Hepatocyte (in vitro differentiated cells): ENCODE results near the gene CBX2. TPM values are rescaled to one million over a fixed set of nuclear protein-coding genes. Genes with fewer than 3 reads are reported as not detected.

ENCODE experiments used
- DNase-seq: peaks from one replicate; pipeline ENCODE4 v3.0.0-alpha.2; 2016; ENCODE audit warnings: low spot score
- H2AFZ ChIP-seq: fragments of 200-600 bp; sonication (generic); 2 replicates; pipeline ENCODE4 v1.6.0; 2016; ENCODE audit warnings: antibody characterized with exemption, mild to moderate bottlenecking
- H3K27ac ChIP-seq: fragments of 200-600 bp; sonication (generic); 2 replicates; pipeline ENCODE4 v1.5.1; 2016; ENCODE audit warnings: mild to moderate bottlenecking
- H3K27me3 ChIP-seq: fragments of 200-600 bp; sonication (generic); 2 replicates; pipeline ENCODE4 v1.6.1; 2016
- H3K36me3 ChIP-seq: fragments of 200-600 bp; sonication (generic); replicated peaks from 2 replicates; pipeline ENCODE4 v1.5.1; 2016; ENCODE audit warnings: low read depth; ENCODE audit not compliant: insufficient read depth
- H3K4me1 ChIP-seq: fragments of 200-600 bp; sonication (generic); 2 replicates; pipeline ENCODE4 v1.5.1; 2016; ENCODE audit warnings: mild to moderate bottlenecking, moderate library complexity; ENCODE audit not compliant: insufficient read depth
- H3K4me2 ChIP-seq: fragments of 200-600 bp; sonication (generic); 2 replicates; pipeline ENCODE4 v1.6.0; 2016
- H3K4me3 ChIP-seq: fragments of 200-600 bp; sonication (generic); 2 replicates; pipeline ENCODE4 v1.5.1; 2016; ENCODE audit warnings: mild to moderate bottlenecking
- H3K79me2 ChIP-seq: fragments of 200-600 bp; sonication (generic); 2 replicates; pipeline ENCODE4 v1.6.0; 2017; ENCODE audit warnings: mild to moderate bottlenecking
- H3K9me2 ChIP-seq: fragments of 200-600 bp; sonication (generic); replicated peaks from 2 replicates; pipeline ENCODE4 v1.6.0; 2017; ENCODE audit warnings: mild to moderate bottlenecking; ENCODE audit not compliant: insufficient read depth
- H3K9me3 ChIP-seq: fragments of 200-600 bp; sonication (generic); 2 replicates; pipeline ENCODE4 v1.5.1; 2016; ENCODE audit warnings: low read depth, mild to moderate bottlenecking
- H4K20me1 ChIP-seq: fragments of 200-600 bp; sonication (generic); 2 replicates; pipeline ENCODE4 v1.6.0; 2016; ENCODE audit warnings: mild to moderate bottlenecking; ENCODE audit not compliant: insufficient read depth, poor library complexity, severe bottlenecking
- CTCF ChIP-seq: fragments of 200-600 bp; sonication (generic); IDR thresholded peaks from 2 replicates; pipeline ENCODE4 v1.5.1; 2016; ENCODE audit warnings: antibody characterized with exemption, mild to moderate bottlenecking; ENCODE audit not compliant: poor library complexity
- EZH2 ChIP-seq: fragments of 200-600 bp; sonication (generic); IDR thresholded peaks from 2 replicates; pipeline ENCODE4 v1.6.1; 2016; ENCODE audit warnings: antibody characterized with exemption, mild to moderate bottlenecking, borderline replicate concordance
- EZH2phosphoT487 ChIP-seq: fragments of 200-600 bp; sonication (generic); IDR thresholded peaks from one replicate; pipeline ENCODE4 v1.6.1; 2018; ENCODE audit warnings: antibody characterized with exemption, mild to moderate bottlenecking, low read depth, moderate library complexity; ENCODE audit not compliant: unreplicated experiment, severe bottlenecking
- WGBS: methylation state at CpG from one replicate; pipeline ENCODE4 v1.1.6; 2016; ENCODE audit warnings: low lambda C conversion rate; ENCODE audit errors: missing lambda C conversion rate; 5-methylcytosine and 5-hydroxymethylcytosine counted together
- polyA plus RNA-seq: library from polyadenylated mRNA; unstranded; fragments of >200 nt; fragmentation: Nextera tagmentation; extraction: Ambion mirVana; gene quantifications from 2 replicates; pipeline ENCODE4 v1.2.1, GENCODE V29; 2016
- total RNA-seq: library from RNA; depleted of rRNA; stranded (reverse); fragments of >200 nt; gene quantifications from 2 replicates; pipeline ENCODE4 v1.2.3, GENCODE V29; 2014

CBX2 gene
- total and polyA plus RNA-seq, 2 experiments from 2014 or later: 11.6 to 16.3 TPM

GRCh38 chr17:79802039-79802735 is 24.2 kb downstream of the CBX2 start:
- TF ChIP-seq EZH2 (peak; percentile 23), EZH2phosphoT487 (no peak)
- H3K27me3 ChIP-seq: peaks cover 94% of the 10 kb centered on the region

GRCh38 chr17:79802736-79803420 is 24.9 kb downstream of the CBX2 start:
- DNase-seq: no peak
- Histone ChIP-seq H3K4me2 (peak overlapping the region; percentile 46), H3K9me3 (no peaks in the 10 kb centered on the region), H3K27me3 (peaks cover 100% of the 10 kb centered on the region), H4K20me1 (no peaks in the 10 kb centered on the region), H3K36me3 (no peaks in the 10 kb centered on the region), H3K9me2 (no peaks in the 10 kb centered on the region), H3K79me2 (no peaks in the 10 kb centered on the region), H3K4me1 (peaks cover 19% of the 10 kb centered on the region), H3K27ac (no peak overlapping the region), H3K4me3 (no peak overlapping the region), H2AFZ (no peak overlapping the region)
- WGBS: 4% methylated on average over 45 of the region's 57 CpGs
- TF ChIP-seq EZH2phosphoT487 (no peak), CTCF (no peak), EZH2 (no peak)

More at GRCh38 chr17:79802039-79802735, 24.2 kb downstream of the CBX2 start:
- no peaks in the 10 kb centered on the region for H3K36me3 ChIP-seq
- no peak overlapping the region for H3K27ac ChIP-seq
- H2AFZ ChIP-seq: no peak overlapping the region
- H3K4me1 ChIP-seq: peaks cover 21% of the 10 kb centered on the region
- 15% methylated on average over 11 of the region's 11 CpGs for WGBS
- H3K79me2 ChIP-seq: no peaks in the 10 kb centered on the region
- H3K9me2 ChIP-seq: no peaks in the 10 kb centered on the region
- no peak for DNase-seq
- no peaks in the 10 kb centered on the region for H3K9me3 ChIP-seq
- no peaks in the 10 kb centered on the region for H4K20me1 ChIP-seq
- H3K4me2 ChIP-seq: peak overlapping the region; percentile 46
- no peak overlapping the region for H3K4me3 ChIP-seq

- Histone ChIP-seq H3K36me3 (no peaks in the 10 kb centered on the region), H3K4me3 (no peak overlapping the region), H3K27me3 (peaks cover 100% of the 10 kb centered on the region), H3K9me2 (no peaks in the 10 kb centered on the region), H4K20me1 (no peaks in the 10 kb centered on the region), H3K79me2 (no peaks in the 10 kb centered on the region), H3K27ac (no peak overlapping the region), H3K9me3 (no peaks in the 10 kb centered on the region), H2AFZ (peak overlapping the region; percentile 33), H3K4me2 (peak overlapping the region; percentile 76), H3K4me1 (peaks cover 12% of the 10 kb centered on the region)
- WGBS: 10% methylated on average over 31 of the region's 31 CpGs
- no peak for DNase-seq
- no peak for TF ChIP-seq CTCF
- peak; percentile 8 for TF ChIP-seq EZH2
- TF ChIP-seq EZH2phosphoT487: peak; percentile 88
Observed at GRCh38 chr17:79803421-79803996, 25.6 kb downstream of the CBX2 start.
